GM23338 (cell line): ENCODE data around the gene KCNG3. TPM values are rescaled to one million over a fixed set of nuclear protein-coding genes. Genes with fewer than 3 reads are reported as not detected.
A peak's percentile ranks its signal among the peaks of the same experiment; 100 is the strongest.

Experiments used
- ATAC-seq: fragments of 200-7000 bp; cut with Tn5 transposase; 3 replicates; pipeline ENCODE4 v1.9.1; 2020
- DNase-seq: peaks from one replicate; pipeline ENCODE4 v3.0.0-alpha.2; 2015; ENCODE audit warnings: low spot score
- H2AFZ ChIP-seq: fragments of 200-600 bp; sonication (generic); 2 replicates; pipeline ENCODE4 v1.8.0; 2016; ENCODE audit warnings: antibody characterized with exemption, mild to moderate bottlenecking, moderate library complexity
- H3F3A ChIP-seq: fragments of 200-600 bp; sonication (generic); replicated peaks from 2 replicates; pipeline ENCODE4 v1.8.0; 2017; ENCODE audit warnings: antibody characterized with exemption, mixed run types, low read depth
- H3K27ac ChIP-seq: fragments of 200-600 bp; sonication (generic); 2 replicates; pipeline ENCODE4 v1.6.1; 2016; ENCODE audit warnings: low read depth
- H3K27me3 ChIP-seq: fragments of 200-600 bp; sonication (generic); 2 replicates; pipeline ENCODE4 v1.8.0; 2016; ENCODE audit warnings: mild to moderate bottlenecking, mixed run types, moderate library complexity; ENCODE audit not compliant: insufficient read depth
- H3K36me3 ChIP-seq: fragments of 200-600 bp; sonication (generic); 2 replicates; pipeline ENCODE4 v1.8.0; 2016; ENCODE audit warnings: mild to moderate bottlenecking; ENCODE audit not compliant: insufficient read depth
- H3K4me1 ChIP-seq: fragments of 200-600 bp; sonication (generic); 2 replicates; pipeline ENCODE4 v1.8.0; 2016; ENCODE audit warnings: mild to moderate bottlenecking, moderate library complexity; ENCODE audit not compliant: insufficient read depth
- H3K4me2 ChIP-seq: fragments of 200-600 bp; sonication (generic); 2 replicates; pipeline ENCODE4 v1.7.1; 2017; ENCODE audit warnings: mixed run types
- H3K4me3 ChIP-seq: fragments of 200-600 bp; sonication (generic); 2 replicates; pipeline ENCODE4 v1.6.1; 2016; ENCODE audit warnings: mixed run types
- H3K79me2 ChIP-seq: fragments of 200-600 bp; sonication (generic); replicated peaks from 2 replicates; pipeline ENCODE4 v1.8.0; 2017; ENCODE audit warnings: mild to moderate bottlenecking; ENCODE audit not compliant: insufficient read depth
- H3K9me2 ChIP-seq: fragments of 200-600 bp; sonication (generic); 2 replicates; pipeline ENCODE4 v1.8.0; 2017; ENCODE audit not compliant: insufficient read depth
- H4K20me1 ChIP-seq: fragments of 200-600 bp; sonication (generic); replicated peaks from 2 replicates; pipeline ENCODE4 v1.8.0; 2017; ENCODE audit warnings: mild to moderate bottlenecking; ENCODE audit not compliant: insufficient read depth
- H3K27ac Mint-ChIP-seq: 2 replicates; pipeline ENCODE4 v1.8.0; 2020; ENCODE audit warnings: inconsistent platforms, mild to moderate bottlenecking, moderate library complexity, mixed read lengths
- H3K27me3 Mint-ChIP-seq: 3 replicates; pipeline ENCODE4 v1.8.0; 2022; ENCODE audit warnings: low read depth, mild to moderate bottlenecking, moderate library complexity, mixed read lengths, inconsistent platforms; ENCODE audit not compliant: insufficient read depth, poor library complexity
- H3K36me3 Mint-ChIP-seq: 3 replicates; pipeline ENCODE4 v1.8.0; 2021; ENCODE audit warnings: low read depth, mild to moderate bottlenecking, inconsistent platforms, moderate library complexity, mixed read lengths
- H3K4me1 Mint-ChIP-seq: 3 replicates; pipeline ENCODE4 v1.8.0; 2020; ENCODE audit warnings: mild to moderate bottlenecking, inconsistent platforms, mixed read lengths
- H3K4me3 Mint-ChIP-seq: 3 replicates; pipeline ENCODE4 v1.8.0; 2021; ENCODE audit warnings: moderate library complexity, mild to moderate bottlenecking, inconsistent platforms, mixed read lengths
- H3K9me3 Mint-ChIP-seq: 3 replicates; pipeline ENCODE4 v1.8.0; 2020; ENCODE audit warnings: moderate library complexity, mild to moderate bottlenecking, inconsistent platforms, mixed read lengths
- CREB1 ChIP-seq: fragments of 250-450 bp; sonication (Bioruptor Pico); IDR thresholded peaks from 2 replicates; pipeline ENCODE4 v1.5.0; 2020; ENCODE audit warnings: low read depth, mild to moderate bottlenecking, moderate library complexity
- CTCF ChIP-seq, 2 experiments: fragments of 200-600 bp in 1 of 2; sonication (generic) in 1 of 2; conservative IDR thresholded peaks; 2 replicates each; pipeline versions ENCODE4 v1.5.1 to v1.6.1; 2016 to 2017; ENCODE audit warnings: antibody characterized with exemption in 2 of 2, low read depth in 2 of 2, mild to moderate bottlenecking in 2 of 2, moderate library complexity in 1 of 2
- ETS1 ChIP-seq: IDR thresholded peaks from 2 replicates; pipeline ENCODE4 v1.6.1; 2016; ENCODE audit warnings: antibody characterized with exemption
- EZH2 ChIP-seq: fragments of 200-600 bp; sonication (generic); IDR thresholded peaks from one replicate; pipeline ENCODE4 v1.8.0; 2017; ENCODE audit warnings: antibody characterized with exemption, mild to moderate bottlenecking, low read depth; ENCODE audit not compliant: unreplicated experiment
- JUNB ChIP-seq: IDR thresholded peaks from one replicate; pipeline ENCODE4 v1.6.1; 2016; ENCODE audit warnings: antibody characterized with exemption; ENCODE audit not compliant: unreplicated experiment
- NANOG ChIP-seq: IDR thresholded peaks from 2 replicates; pipeline ENCODE4 v1.6.1; 2016; ENCODE audit warnings: antibody characterized with exemption, borderline replicate concordance
- POLR2AphosphoS5 ChIP-seq: IDR thresholded peaks from 2 replicates; pipeline ENCODE4 v1.6.1; 2016; ENCODE audit warnings: antibody characterized with exemption, low read depth
- REST ChIP-seq: IDR thresholded peaks from one replicate; pipeline ENCODE4 v1.6.1; 2018; ENCODE audit warnings: antibody characterized with exemption; ENCODE audit not compliant: unreplicated experiment
- ZNF114 ChIP-seq: fragments of 250-450 bp; sonication (Bioruptor Pico); IDR thresholded peaks from 2 replicates; pipeline ENCODE4 v1.5.0; 2020; ENCODE audit warnings: mild to moderate bottlenecking, moderate library complexity
- ZNF331 ChIP-seq: fragments of 250-450 bp; sonication (Bioruptor Pico); IDR thresholded peaks from 2 replicates; pipeline ENCODE4 v1.5.0; 2020; ENCODE audit warnings: low read depth, mild to moderate bottlenecking, moderate library complexity
- polyA plus RNA-seq: library from polyadenylated mRNA; unstranded; fragments of >200 nt; fragmentation: Nextera tagmentation; extraction: Ambion mirVana; gene quantifications from 2 replicates; pipeline ENCODE4 v1.2.1, GENCODE V29; 2016
- total RNA-seq: library from RNA; depleted of rRNA; stranded (reverse); fragments of >200 nt; shearing (Covaris generic); gene quantifications from 2 replicates; pipeline ENCODE4 v1.2.3, GENCODE V29; 2014

The KCNG3 gene
- total and polyA plus RNA-seq, 2 experiments from 2014 or later, result 2.5 to 36.2 TPM

GRCh38 chr2:42542871-42543270, 49.1 kb upstream of the KCNG3 start:
- no peaks in the 10 kb centered on the region for H4K20me1 ChIP-seq
- no peak overlapping the region for H3K4me3 ChIP-seq
- no peaks in the 10 kb centered on the region for H3K27me3 ChIP-seq
- H2AFZ ChIP-seq, result no peak overlapping the region
- Mint-ChIP-seq H3K36me3 (peaks cover 3% of the 10 kb centered on the region; the same call in 1 of the 3 replicates), H3K27me3 (peaks cover 2% of the 10 kb centered on the region), H3K4me1 (peaks cover 35% of the 10 kb centered on the region), H3K4me3 (no peak overlapping the region), H3K27ac (peak overlapping the region; percentile 85), H3K9me3 (peaks cover 4% of the 10 kb centered on the region; the same call in 2 of the 3 replicates)
- H3K9me2 ChIP-seq, result no peaks in the 10 kb centered on the region
- TF ChIP-seq EZH2, result no peak
- peak in 1 of 2 experiments; percentile 27; a peak in 2 of 4 replicates for TF ChIP-seq CTCF (conservative IDR thresholded peaks at IDR 0.05; ENCODE audit: low read depth in 2 of 2)
- peaks cover 51% of the 10 kb centered on the region for H3K4me1 ChIP-seq
- peak; percentile 16 for ATAC-seq
- no peaks in the 10 kb centered on the region for H3K36me3 ChIP-seq
- peak overlapping the region; percentile 50; the same call in 1 of the 2 replicates for H3K4me2 ChIP-seq
- peaks cover 28% of the 10 kb centered on the region for H3F3A ChIP-seq
- DNase-seq, result peak; percentile 62
- H3K79me2 ChIP-seq, result no peaks in the 10 kb centered on the region
- peak overlapping the region; percentile 70 for H3K27ac ChIP-seq

- peaks cover 3% of the 10 kb centered on the region; the same call in 1 of the 3 replicates for H3K36me3 Mint-ChIP-seq
- H3K9me3 Mint-ChIP-seq, result peaks cover 4% of the 10 kb centered on the region; the same call in 2 of the 3 replicates
- H3K4me1 ChIP-seq, result peaks cover 17% of the 10 kb centered on the region
- no peak overlapping the region for H2AFZ ChIP-seq
- peaks cover 9% of the 10 kb centered on the region for H3K4me1 Mint-ChIP-seq
- no peaks in the 10 kb centered on the region for H3F3A ChIP-seq
- H3K27ac ChIP-seq, result no peak overlapping the region
- H3K4me2 ChIP-seq, result no peak overlapping the region
- no peaks in the 10 kb centered on the region for H3K27me3 ChIP-seq
- DNase-seq, result no peak
- no peak overlapping the region for H3K27ac Mint-ChIP-seq
- no peaks in the 10 kb centered on the region for H3K36me3 ChIP-seq
- no peaks in the 10 kb centered on the region for H3K79me2 ChIP-seq
- no peak overlapping the region for H3K4me3 Mint-ChIP-seq
- H3K9me2 ChIP-seq, result no peaks in the 10 kb centered on the region
- no peaks in the 10 kb centered on the region for H4K20me1 ChIP-seq
- H3K4me3 ChIP-seq, result no peak overlapping the region
- peaks cover 7% of the 10 kb centered on the region for H3K27me3 Mint-ChIP-seq
- ATAC-seq, result no peak
- TF ChIP-seq POLR2AphosphoS5 (no peak), ZNF331 (CRISPR knock-in tag) (no peak), NANOG (no peak), REST (no peak), ETS1 (no peak), JUNB (no peak), EZH2 (no peak), CREB1 (CRISPR knock-in tag) (no peak), ZNF114 (no peak)
Observed at GRCh38 chr2:42537493-42537892, 43.7 kb upstream of the KCNG3 start.
